ENCODE results near the gene LCN6. TPM values are rescaled to one million over a fixed set of nuclear protein-coding genes. Genes with fewer than 3 reads are reported as not detected.

Gene LCN6
- total and polyA plus RNA-seq, 10 of the 15 experiments (the other 5 are each of a cell fraction or from before 2014, with no cell fraction given): not detected

DNA sequence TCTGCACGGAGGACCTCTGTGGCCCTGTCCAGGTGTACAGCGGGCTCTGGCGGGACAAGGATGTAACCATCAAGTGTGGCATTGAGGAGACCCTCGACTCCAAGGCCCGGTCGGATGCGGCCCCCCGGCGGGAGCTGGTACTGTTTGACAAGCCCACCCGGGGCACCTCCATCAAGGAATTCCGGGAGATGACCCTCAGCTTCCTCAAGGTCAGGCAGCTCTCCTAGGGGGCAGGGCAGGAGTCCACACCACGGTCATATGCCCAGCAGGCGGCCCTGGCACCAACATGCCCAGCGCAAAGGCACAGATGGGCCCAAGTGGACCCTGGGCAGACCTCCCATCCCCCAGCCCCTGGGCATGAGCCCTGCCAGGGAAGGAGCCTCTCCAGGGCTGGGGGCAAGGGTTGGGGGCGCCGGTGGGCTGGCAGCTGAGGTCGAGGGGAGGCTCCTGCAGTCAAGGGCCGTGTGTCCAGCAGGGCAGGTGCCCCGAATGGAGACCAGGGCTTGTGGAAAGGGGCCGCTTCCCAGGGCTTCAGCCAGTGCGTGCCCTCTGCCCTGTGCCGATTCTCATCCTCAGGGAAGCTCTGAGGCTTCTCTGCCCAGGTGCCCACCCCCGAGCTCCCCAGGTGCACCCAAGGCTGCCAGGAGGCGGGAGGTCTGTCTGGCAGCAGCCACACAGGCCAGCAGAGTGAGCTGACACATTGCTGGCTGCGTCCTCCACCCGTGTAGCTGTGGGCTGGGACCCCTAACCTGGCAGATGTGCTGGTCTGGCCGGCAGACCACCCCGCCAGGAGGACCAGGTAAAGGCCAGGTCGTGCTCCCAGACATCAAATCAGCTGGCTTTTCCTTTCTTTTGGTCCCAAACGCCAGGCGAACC lies 26.0 kb downstream of the LCN6 start:
- RAD21 ChIA-PET (ENCODE audit: unreplicated experiment): no interaction called here
- Histone ChIP-seq H3K79me2 (ENCODE audit: control insufficient read depth, insufficient read depth, low read length) (peaks cover 21% of the 10 kb centered on the region), H3K27me3 (replicated peaks in 1 of 2; ENCODE audit: control insufficient read depth in 2 of 2, insufficient read depth in 2 of 2, low read length in 1 of 2) (no peaks in the 10 kb centered on the region), H3K9ac (ENCODE audit: control insufficient read depth, insufficient read depth, low read length) (no peak overlapping the region), H3K4me1 (ENCODE audit: control insufficient read depth, insufficient read depth, low read length) (peaks cover 7% of the 10 kb centered on the region), H3K4me3 (no peak overlapping the region), H3K36me3 (ENCODE audit: control insufficient read depth in 2 of 2, insufficient read depth in 2 of 2, low read length in 1 of 2) (peaks cover 18 to 28% of the 10 kb centered on the region in 2 experiments), H4K20me1 (ENCODE audit: control insufficient read depth, insufficient read depth) (peaks cover 9% of the 10 kb centered on the region), H2AFZ (ENCODE audit: control insufficient read depth, low read depth, low read length) (no peak overlapping the region), H3K9me3 (replicated peaks; ENCODE audit: control insufficient read depth, insufficient read depth, low read length) (no peaks in the 10 kb centered on the region), H3K4me2 (ENCODE audit: control insufficient read depth, insufficient read depth) (no peak overlapping the region), H3K27ac (ENCODE audit: control insufficient read depth, insufficient read depth) (no peak overlapping the region)
- TF ChIP-seq ZZZ3 (IDR thresholded peaks at IDR 0.05; ENCODE audit: control insufficient read depth, insufficient read length, low read depth) (no peak), EGR1 (IDR thresholded peaks at IDR 0.05; ENCODE audit: borderline replicate concordance in 1 of 2, low read depth in 2 of 2, low read length in 2 of 2) (no peak), ZNF384 (IDR thresholded peaks at IDR 0.05; ENCODE audit: borderline replicate concordance, low read depth, low read length) (no peak), POLR2A (IDR thresholded peaks at IDR 0.05; ENCODE audit: low read depth, low read length) (peak; percentile 21)
- SMC1A ChIA-PET (ENCODE audit: uncharacterized antibody, unreplicated experiment): no interaction called here
- CTCF ChIA-PET: no interaction called here
- POLR2A ChIA-PET: no interaction called here
- intact Hi-C loops (cut with micrococcal nuclease; ENCODE audit: unreplicated experiment): no loop called here
- 87% methylated on average over 31 of the region's 31 CpGs for WGBS (ENCODE audit: insufficient coverage, insufficient replicate concordance, low lambda C conversion rate, missing lambda C conversion rate)
- FAIRE-seq: no peak
- in situ Hi-C loops (cut with MboI): no loop called here
- DNase-seq (ENCODE audit: low read depth, low spot score): no peak
- no peak for ATAC-seq
- BruUV-seq (replicated peaks): no TSS peak

DNA sequence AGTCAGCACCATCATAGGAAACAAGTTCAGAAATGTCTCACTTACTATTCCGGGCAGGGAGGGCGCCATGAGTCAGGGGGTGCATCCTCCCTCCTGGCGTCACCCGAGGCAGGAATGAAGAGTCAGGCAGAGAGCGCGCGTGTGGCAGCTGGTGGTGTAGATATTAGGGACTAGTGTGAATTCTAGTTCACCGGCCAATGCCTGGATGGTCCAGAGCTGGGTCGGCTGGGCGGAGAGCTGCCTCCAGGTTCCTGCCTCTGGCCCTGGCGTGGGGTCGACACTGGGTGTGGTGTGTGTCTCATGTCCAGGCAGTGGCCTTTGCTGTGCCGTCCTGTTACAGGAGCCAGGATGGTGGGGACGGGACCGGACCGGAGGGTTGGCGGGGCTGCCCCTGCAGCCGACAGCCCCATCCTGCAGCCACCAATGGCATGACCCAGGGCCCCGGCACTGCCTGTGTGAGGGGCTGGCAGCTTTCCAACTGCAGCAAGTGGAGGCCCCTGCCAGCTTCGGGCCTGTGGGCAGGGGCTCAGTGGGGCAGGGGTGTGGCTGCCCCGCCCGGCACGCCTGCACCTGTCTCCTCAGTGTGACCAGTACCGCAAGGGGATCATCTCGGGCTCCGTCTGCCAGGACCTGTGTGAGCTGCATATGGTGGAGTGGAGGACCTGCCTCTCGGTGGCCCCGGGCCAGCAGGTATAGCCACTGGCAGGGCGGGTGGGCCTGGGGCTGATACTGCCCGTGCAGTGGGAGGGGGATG lies 26.8 kb downstream of the LCN6 start:
- no peak overlapping the region for H3K4me2 ChIP-seq (ENCODE audit: control insufficient read depth, insufficient read depth)
- TF ChIP-seq ZBED1 (IDR thresholded peaks at IDR 0.05; ENCODE audit: borderline replicate concordance) (0 out of 2 replicates have a peak, but pooled peaks have one; percentile 26), NBN (IDR thresholded peaks at IDR 0.05) (no peak), PML (IDR thresholded peaks at IDR 0.05; ENCODE audit: low read length) (no peak), YBX1 (IDR thresholded peaks at IDR 0.05) (no peak), IRF4 (IDR thresholded peaks at IDR 0.05; ENCODE audit: low read depth, low read length) (no peak), POLR2A (IDR thresholded peaks at IDR 0.05; ENCODE audit: low read depth, low read length) (peak; percentile 55; the same call in 1 of the 2 replicates)
- TF ChIP-seq, protein P1, sequence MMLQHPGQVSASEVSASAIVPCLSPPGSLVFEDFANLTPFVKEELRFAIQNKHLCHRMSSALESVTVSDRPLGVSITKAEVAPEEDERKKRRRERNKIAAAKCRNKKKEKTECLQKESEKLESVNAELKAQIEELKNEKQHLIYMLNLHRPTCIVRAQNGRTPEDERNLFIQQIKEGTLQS (IDR thresholded peaks at IDR 0.05; ENCODE audit: borderline replicate concordance, extremely low read depth, low read depth, low read length): no peak

More for the DNA sequence above, 26.8 kb downstream of the LCN6 start:
- ChIA-PET SMC1A (ENCODE audit: uncharacterized antibody, unreplicated experiment) (no interaction called here), CTCF (no interaction called here), RAD21 (ENCODE audit: unreplicated experiment) (no interaction called here), POLR2A (no interaction called here)
- ATAC-seq (no peak), FAIRE-seq (no peak), DNase-seq (ENCODE audit: low read depth, low spot score) (no peak)
- intact Hi-C loops (cut with micrococcal nuclease; ENCODE audit: unreplicated experiment) (no loop called here), in situ Hi-C loops (cut with MboI) (no loop called here)
- Histone ChIP-seq H3K27me3 (replicated peaks in 1 of 2; ENCODE audit: control insufficient read depth in 2 of 2, insufficient read depth in 2 of 2, low read length in 1 of 2) (no peaks in the 10 kb centered on the region), H3K9me3 (replicated peaks; ENCODE audit: control insufficient read depth, insufficient read depth, low read length) (no peaks in the 10 kb centered on the region), H3K4me1 (ENCODE audit: control insufficient read depth, insufficient read depth, low read length) (peaks cover 7% of the 10 kb centered on the region), H3K9ac (ENCODE audit: control insufficient read depth, insufficient read depth, low read length) (no peak overlapping the region), H3K79me2 (ENCODE audit: control insufficient read depth, insufficient read depth, low read length) (peaks cover 13% of the 10 kb centered on the region), H4K20me1 (ENCODE audit: control insufficient read depth, insufficient read depth) (peaks cover 9% of the 10 kb centered on the region), H2AFZ (ENCODE audit: control insufficient read depth, low read depth, low read length) (no peak overlapping the region), H3K27ac (ENCODE audit: control insufficient read depth, insufficient read depth) (no peak overlapping the region), H3K4me3 (no peak overlapping the region), H3K36me3 (ENCODE audit: control insufficient read depth in 2 of 2, insufficient read depth in 2 of 2, low read length in 1 of 2) (peaks cover 18 to 28% of the 10 kb centered on the region in 2 experiments)
- 62% methylated on average over 30 of the region's 30 CpGs for WGBS (ENCODE audit: insufficient coverage, insufficient replicate concordance, low lambda C conversion rate, missing lambda C conversion rate)
- BruUV-seq (replicated peaks): no TSS peak
